ENCODE data around the gene DCAF5.
"Not testable (repeated sequence)": the region's sequence is repeated elsewhere in the genome, so short reads cannot be mapped to it uniquely, and the experiment has no call there.

Gene DCAF5

DNA sequence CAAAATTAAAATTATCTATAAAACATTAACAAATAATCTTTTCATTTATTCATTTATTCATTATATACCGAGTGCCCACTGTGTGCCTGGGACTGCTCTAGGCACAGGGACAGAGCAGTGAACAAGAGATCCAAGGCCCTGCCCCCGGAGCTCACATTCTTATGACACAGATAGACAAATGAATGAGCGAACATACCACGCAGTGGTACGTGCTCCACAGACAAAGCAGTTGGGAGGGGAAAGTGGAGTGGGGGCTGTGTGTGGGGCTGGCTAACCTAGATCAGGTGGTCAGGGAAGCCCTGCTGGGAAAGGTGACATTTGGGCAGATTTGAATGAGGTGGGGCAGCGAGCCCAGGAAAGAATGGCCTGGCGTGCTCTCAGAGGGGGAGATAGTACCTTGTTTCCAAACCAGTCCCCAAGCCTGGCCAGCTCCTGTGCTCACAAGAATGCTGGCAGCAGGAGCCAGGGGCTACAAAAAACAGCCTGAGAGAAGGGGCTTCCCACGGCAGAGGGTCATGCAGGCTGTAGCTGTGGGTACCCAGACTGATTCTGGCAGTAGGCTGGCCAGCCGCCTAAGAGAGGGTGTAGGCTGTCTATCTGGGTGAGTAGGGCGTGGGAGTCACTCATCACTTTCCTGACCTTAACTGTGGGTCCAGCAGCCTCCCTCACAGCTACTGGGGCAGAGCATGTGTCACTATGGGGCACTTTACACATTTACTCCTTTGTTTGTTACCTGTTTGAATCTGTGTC, 116.0 kb downstream of the DCAF5 start:
- Histone ChIP-seq H3K27me3 (ENCODE audit: insufficient read depth, low read length) (no peaks in the 10 kb centered on the region), H3K9me3 (ENCODE audit: insufficient read depth, low read depth, low read length) (no peaks in the 10 kb centered on the region), H3K27ac (ENCODE audit: low read length) (no peak overlapping the region), H3K9ac (ENCODE audit: low read depth, low read length) (no peak overlapping the region), H3K36me3 (ENCODE audit: insufficient read depth, low read depth, low read length) (no peaks in the 10 kb centered on the region), H3K4me3 (ENCODE audit: low read length) (no peak overlapping the region), H3K4me1 (ENCODE audit: insufficient read depth, low read length) (peaks cover 17% of the 10 kb centered on the region)

DNA sequence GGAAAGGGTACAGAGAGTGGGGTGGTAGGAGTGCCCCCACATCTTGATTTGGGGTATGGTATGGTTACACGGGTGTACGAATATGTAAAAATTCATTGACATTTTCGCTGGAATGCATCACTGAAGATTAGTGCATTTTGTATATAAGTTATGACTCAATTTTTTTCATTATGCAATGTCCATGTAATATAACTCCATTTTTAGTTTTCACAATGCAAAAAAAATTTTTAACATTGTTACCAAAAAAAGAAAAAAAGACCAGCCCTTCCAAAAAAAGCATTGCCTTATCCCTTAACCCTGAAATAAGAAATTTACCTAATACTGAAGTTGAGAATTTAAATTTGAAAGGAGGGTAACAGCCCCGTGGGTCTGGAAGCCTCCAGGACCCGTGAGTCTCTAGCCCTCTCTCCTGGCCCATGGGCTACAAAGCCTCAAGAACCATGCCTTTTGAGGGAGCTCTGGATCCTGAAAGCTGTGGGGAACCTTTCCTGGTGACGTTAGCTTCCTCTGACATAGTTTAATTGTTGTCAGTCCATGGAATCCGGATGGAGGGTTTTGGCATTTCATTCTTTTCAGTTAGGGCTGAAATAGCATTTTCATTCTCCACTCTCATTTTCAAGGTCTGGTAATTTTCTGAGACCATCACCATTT, 118.2 kb downstream of the DCAF5 start:
- Histone ChIP-seq H3K27ac (ENCODE audit: low read length) (no peak overlapping the region), H3K4me3 (ENCODE audit: low read length) (no peak overlapping the region), H3K36me3 (ENCODE audit: insufficient read depth, low read depth, low read length) (no peaks in the 10 kb centered on the region), H3K27me3 (ENCODE audit: insufficient read depth, low read length) (no peaks in the 10 kb centered on the region), H3K9ac (ENCODE audit: low read depth, low read length) (no peak overlapping the region), H3K9me3 (ENCODE audit: insufficient read depth, low read depth, low read length) (no peaks in the 10 kb centered on the region), H3K4me1 (ENCODE audit: insufficient read depth, low read length) (peaks cover 16% of the 10 kb centered on the region)

DNA sequence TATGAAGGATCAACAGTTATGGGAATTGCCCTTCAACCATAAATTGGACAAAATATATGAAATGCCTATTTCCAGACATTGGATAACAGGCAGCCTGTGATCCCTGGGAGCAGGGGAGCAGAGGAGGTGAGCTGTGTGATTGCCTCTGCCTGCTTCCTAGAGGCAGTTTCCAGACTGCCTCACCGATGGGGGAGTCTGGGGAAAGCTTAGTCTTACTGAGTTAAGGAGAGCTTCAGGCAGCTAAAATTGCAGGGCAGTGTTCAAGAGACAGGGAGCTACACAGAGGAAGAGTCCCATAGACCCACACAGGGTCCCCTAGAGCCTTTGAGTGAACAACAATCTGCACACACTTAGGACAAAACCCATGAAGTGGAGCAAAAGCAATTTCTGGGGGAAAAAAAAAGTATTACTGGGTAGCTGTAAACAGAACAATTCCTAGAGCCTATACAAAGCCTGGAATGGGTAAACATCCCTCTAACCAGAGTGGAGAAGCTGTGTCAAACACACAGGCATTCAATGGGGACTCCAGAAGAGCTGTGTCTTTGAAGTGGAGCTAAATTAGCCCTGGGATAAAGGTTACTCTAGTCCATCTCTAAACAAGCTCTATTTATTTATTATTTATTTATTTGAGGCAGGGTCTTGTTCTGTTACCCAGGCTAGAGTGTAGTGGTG, 125.5 kb downstream of the DCAF5 start:
- no peaks in the 10 kb centered on the region for H3K27me3 ChIP-seq (ENCODE audit: insufficient read depth, low read length)
- H3K36me3 ChIP-seq (ENCODE audit: insufficient read depth, low read depth, low read length) = no peaks in the 10 kb centered on the region
- H3K4me3 ChIP-seq (ENCODE audit: low read length) = no peak overlapping the region
- no peak overlapping the region for H3K9ac ChIP-seq (ENCODE audit: low read depth, low read length)
- H3K9me3 ChIP-seq (ENCODE audit: insufficient read depth, low read depth, low read length) = no peaks in the 10 kb centered on the region
- H3K27ac ChIP-seq (ENCODE audit: low read length) = no peak overlapping the region
- no peaks in the 10 kb centered on the region for H3K4me1 ChIP-seq (ENCODE audit: insufficient read depth, low read length)

DNA sequence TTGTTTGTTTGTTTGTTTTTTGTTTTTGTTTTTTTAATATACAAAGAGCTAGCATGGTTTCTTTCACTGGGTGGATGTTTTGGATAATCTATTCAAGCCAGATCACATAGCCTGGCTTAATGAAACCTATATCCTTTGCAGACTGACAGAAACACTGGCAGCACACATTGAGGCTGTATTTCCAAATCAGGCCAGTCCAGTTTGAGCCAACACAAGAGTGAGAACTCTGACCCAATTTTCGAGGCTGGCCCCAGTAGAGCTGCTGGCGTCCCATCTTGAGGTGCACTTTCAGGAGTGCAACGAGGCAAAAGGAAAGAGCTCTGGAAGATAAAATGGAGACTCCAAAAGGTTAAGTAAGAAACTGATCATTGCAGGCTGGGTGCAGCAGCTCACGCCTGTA, 129.9 kb downstream of the DCAF5 start:
- Histone ChIP-seq H3K27ac (ENCODE audit: low read length) (no peak overlapping the region), H3K9me3 (ENCODE audit: insufficient read depth, low read depth, low read length) (no peaks in the 10 kb centered on the region), H3K9ac (ENCODE audit: low read depth, low read length) (no peak overlapping the region), H3K36me3 (ENCODE audit: insufficient read depth, low read depth, low read length) (no peaks in the 10 kb centered on the region), H3K27me3 (ENCODE audit: insufficient read depth, low read length) (no peaks in the 10 kb centered on the region), H3K4me1 (ENCODE audit: insufficient read depth, low read length) (peaks cover 3% of the 10 kb centered on the region; the same call in 1 of the 2 replicates), H3K4me3 (ENCODE audit: low read length) (no peak overlapping the region)

DNA sequence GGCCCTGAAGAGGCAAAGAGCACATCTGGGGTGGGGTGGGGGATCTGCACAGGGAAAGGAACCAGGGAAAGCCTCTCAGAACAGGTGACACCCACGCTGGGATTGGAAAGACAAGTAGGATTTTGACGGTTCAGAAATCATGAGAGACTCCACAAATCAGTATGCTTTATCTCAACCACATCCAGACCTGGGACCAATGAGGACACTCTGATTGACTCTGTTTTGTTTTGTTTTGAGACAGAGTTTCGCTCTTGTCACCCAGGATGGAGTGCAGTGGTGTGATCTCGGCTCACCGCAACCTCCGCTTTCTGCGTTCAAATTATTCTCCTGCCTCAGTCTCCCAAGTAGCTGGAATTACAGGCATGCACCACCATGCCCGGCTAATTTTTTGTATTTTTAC, 130.8 kb downstream of the DCAF5 start:
- H3K4me1 ChIP-seq (ENCODE audit: insufficient read depth, low read length); H3K27ac ChIP-seq (ENCODE audit: low read length); H3K9ac ChIP-seq (ENCODE audit: low read depth, low read length); H3K4me3 ChIP-seq (ENCODE audit: low read length); H3K36me3 ChIP-seq (ENCODE audit: insufficient read depth, low read depth, low read length); H3K9me3 ChIP-seq (ENCODE audit: insufficient read depth, low read depth, low read length); H3K27me3 ChIP-seq (ENCODE audit: insufficient read depth, low read length): not testable (repeated sequence)

DNA sequence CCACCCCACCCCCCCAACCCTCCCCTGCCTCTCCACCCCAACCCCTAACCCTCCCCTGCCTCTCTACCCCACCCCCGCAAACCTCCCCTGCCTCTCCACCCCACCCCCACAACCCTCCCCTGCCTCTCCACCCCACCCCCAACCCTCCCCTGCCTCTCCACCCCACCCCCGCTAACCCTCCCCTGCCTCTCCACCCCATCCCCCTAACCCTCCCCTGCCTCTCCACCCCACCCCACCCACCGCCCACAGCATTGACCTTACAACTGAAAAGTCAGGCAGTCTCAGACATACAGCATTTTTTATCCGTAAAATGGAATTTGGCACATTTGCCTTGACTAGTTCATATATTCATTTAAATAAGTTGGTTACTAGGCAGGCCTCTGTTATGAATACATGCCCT, 135.2 kb downstream of the DCAF5 start:
- H3K4me1 ChIP-seq (ENCODE audit: insufficient read depth, low read length) = peaks cover 12% of the 10 kb centered on the region; the same call in 1 of the 2 replicates
- H3K9ac ChIP-seq (ENCODE audit: low read depth, low read length) = no peak overlapping the region
- no peak overlapping the region for H3K27ac ChIP-seq (ENCODE audit: low read length)
- no peaks in the 10 kb centered on the region for H3K9me3 ChIP-seq (ENCODE audit: insufficient read depth, low read depth, low read length)
- no peaks in the 10 kb centered on the region for H3K36me3 ChIP-seq (ENCODE audit: insufficient read depth, low read depth, low read length)
- H3K4me3 ChIP-seq (ENCODE audit: low read length) = no peak overlapping the region
- no peaks in the 10 kb centered on the region for H3K27me3 ChIP-seq (ENCODE audit: insufficient read depth, low read length)

DNA sequence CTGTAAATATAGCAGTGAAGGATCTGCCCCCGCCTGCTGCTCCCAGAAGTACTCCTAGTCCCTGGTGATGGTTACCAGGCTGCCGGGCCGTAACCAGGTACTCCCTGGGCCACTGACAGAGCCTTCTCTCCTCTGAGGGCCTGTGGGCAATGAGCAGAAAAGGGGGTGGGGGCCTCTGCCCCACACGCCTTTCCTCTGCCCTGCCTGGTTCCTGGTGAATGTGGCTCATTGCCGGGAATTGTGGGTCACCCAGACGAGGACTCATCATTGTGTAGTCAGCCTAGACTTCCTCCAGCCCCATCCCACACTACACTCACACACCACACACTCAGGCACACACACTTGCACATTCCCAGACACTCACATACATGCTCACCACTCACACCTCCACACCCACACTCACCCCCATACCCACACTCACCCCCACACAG, 138.1 kb downstream of the DCAF5 start:
- Histone ChIP-seq H3K27ac (ENCODE audit: low read length) (no peak overlapping the region), H3K27me3 (ENCODE audit: insufficient read depth, low read length) (no peaks in the 10 kb centered on the region), H3K9ac (ENCODE audit: low read depth, low read length) (0 out of 2 replicates have a peak overlapping the region, but pooled peaks have one; percentile 8), H3K4me3 (ENCODE audit: low read length) (no peak overlapping the region), H3K36me3 (ENCODE audit: insufficient read depth, low read depth, low read length) (no peaks in the 10 kb centered on the region), H3K9me3 (ENCODE audit: insufficient read depth, low read depth, low read length) (no peaks in the 10 kb centered on the region), H3K4me1 (ENCODE audit: insufficient read depth, low read length) (peaks cover 12% of the 10 kb centered on the region; the same call in 1 of the 2 replicates)

DNA sequence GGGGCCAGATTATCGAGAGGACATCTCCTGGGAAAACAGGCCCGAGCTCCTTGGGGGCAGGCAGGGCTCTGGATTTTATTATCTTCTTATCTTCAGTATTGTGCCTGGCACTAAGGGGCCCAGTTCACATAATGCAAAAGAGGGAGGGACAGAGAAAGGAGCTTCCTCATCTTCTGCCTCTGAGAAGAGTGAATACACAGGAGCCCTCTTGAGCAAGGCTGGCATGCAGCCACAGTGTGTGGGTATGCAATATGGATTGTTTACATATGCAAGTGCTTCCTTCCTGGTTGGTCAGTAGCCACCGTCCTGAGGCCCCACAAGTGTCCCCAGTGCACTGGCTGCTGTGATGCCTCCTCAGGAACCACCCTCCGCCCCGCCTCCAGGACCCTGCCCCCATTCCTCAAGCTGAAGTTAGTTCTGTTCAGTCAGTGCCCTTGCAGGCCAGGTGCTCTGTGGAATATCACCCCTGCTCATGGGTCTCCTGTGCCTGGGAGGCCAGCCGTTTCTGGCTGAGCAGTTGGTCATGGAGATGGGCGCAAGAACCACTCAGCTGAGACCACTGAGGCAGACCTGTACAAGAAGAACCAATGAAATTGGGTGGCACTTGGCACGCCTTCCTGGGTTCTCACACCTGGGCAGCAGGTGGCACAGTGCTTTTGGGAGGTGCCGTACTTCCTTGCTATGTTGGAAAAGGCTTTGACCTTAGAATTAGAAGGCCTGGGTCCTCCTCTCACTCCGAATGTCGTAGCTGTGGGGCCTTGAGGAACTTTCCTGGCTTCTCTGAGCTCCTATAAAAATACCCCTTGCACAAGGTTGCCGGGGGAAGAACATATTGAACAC, 138.8 kb downstream of the DCAF5 start:
- peaks cover 12% of the 10 kb centered on the region; the same call in 1 of the 2 replicates for H3K4me1 ChIP-seq (ENCODE audit: insufficient read depth, low read length)
- no peaks in the 10 kb centered on the region for H3K9me3 ChIP-seq (ENCODE audit: insufficient read depth, low read depth, low read length)
- H3K9ac ChIP-seq (ENCODE audit: low read depth, low read length) = 0 out of 2 replicates have a peak overlapping the region, but pooled peaks have one; percentile 8
- H3K27me3 ChIP-seq (ENCODE audit: insufficient read depth, low read length) = no peaks in the 10 kb centered on the region
- H3K4me3 ChIP-seq (ENCODE audit: low read length) = no peak overlapping the region
- H3K27ac ChIP-seq (ENCODE audit: low read length) = no peak overlapping the region
- no peaks in the 10 kb centered on the region for H3K36me3 ChIP-seq (ENCODE audit: insufficient read depth, low read depth, low read length)

DNA sequence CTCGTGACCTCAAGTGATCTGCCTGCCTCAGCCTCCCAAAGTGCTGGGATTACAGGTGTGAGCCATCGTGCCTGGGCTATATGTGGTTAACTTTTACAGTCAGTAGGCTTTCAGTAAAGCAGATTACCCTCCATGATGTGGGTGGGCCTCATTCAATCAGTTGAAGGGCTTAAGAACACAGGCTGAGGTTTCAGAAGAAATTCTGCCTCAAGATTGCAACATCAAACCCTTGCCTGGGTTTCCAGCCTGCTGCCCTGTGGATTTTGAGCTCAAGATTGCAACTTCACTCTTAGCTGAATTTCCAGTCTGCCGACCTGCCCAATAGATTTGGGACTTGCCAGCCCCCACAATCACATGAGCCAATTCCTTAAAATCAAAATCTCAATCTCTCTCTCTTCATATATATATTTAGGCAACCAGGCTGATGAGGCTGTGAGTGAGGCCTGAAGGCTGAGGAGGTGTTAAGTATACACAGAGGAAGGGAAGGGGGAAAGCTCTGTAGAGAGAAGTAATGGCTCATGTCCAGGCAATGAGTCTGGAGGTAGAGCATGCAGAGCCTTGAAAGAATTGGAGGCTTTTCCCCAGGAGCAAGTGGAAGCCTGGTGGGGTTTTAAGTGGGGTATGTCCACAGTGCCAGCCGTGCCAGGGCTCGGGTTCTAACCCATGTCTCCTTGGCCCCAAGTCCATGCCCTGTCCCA, 140.5 kb downstream of the DCAF5 start:
- Histone ChIP-seq H3K9ac (ENCODE audit: low read depth, low read length) (no peak overlapping the region), H3K27ac (ENCODE audit: low read length) (no peak overlapping the region), H3K4me1 (ENCODE audit: insufficient read depth, low read length) (peaks cover 6% of the 10 kb centered on the region; the same call in 1 of the 2 replicates), H3K36me3 (ENCODE audit: insufficient read depth, low read depth, low read length) (no peaks in the 10 kb centered on the region), H3K27me3 (ENCODE audit: insufficient read depth, low read length) (no peaks in the 10 kb centered on the region), H3K4me3 (ENCODE audit: low read length) (no peak overlapping the region), H3K9me3 (ENCODE audit: insufficient read depth, low read depth, low read length) (no peaks in the 10 kb centered on the region)

DNA sequence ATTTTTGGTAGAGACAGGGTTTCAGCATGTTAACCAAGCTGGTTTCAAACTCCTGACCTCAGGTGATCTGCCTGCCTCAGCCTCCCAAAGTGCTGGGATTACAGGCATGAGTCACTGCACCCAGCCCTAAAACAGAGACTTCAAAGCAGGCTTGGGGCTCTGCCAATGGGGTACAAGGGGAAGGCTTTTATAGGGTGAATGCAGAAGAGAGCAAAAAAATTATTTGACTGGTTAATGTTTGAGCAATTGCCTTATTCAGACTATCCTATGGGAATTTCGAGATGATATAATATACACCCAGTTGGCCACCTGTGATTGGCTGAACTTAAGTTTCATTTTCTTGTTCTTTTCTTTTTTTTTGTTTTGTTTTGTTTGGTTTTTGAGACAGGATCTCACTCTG, 142.3 kb downstream of the DCAF5 start:
- no peak overlapping the region for H3K9ac ChIP-seq (ENCODE audit: low read depth, low read length)
- H3K4me3 ChIP-seq (ENCODE audit: low read length) = no peak overlapping the region
- H3K9me3 ChIP-seq (ENCODE audit: insufficient read depth, low read depth, low read length) = no peaks in the 10 kb centered on the region
- peaks cover 7% of the 10 kb centered on the region for H3K4me1 ChIP-seq (ENCODE audit: insufficient read depth, low read length)
- H3K27me3 ChIP-seq (ENCODE audit: insufficient read depth, low read length) = no peaks in the 10 kb centered on the region
- no peaks in the 10 kb centered on the region for H3K36me3 ChIP-seq (ENCODE audit: insufficient read depth, low read depth, low read length)
- H3K27ac ChIP-seq (ENCODE audit: low read length) = no peak overlapping the region

DNA sequence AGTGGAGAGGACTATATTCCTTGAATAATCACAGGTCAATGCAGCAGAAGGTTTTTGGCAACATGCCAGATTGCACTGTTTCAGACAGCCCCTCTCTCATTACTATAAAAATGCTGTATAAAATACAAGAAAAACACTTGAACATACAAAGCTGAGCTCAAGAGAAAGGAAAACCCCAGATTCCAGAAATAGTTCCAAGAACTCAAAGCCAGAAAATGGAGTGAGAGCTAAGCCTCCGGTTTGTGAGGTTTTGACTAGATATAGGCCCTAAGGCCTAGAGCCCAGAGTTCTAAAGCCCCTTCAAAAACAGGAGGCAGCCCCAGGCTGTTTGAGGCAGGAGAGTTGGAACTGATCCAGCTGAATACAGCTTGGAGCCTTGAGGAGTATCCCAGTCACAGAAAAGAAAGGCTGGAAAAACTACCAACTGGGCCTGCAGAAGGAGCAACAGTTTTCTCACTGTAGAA, 144.5 kb downstream of the DCAF5 start:
- Histone ChIP-seq H3K9me3 (ENCODE audit: insufficient read depth, low read depth, low read length) (no peaks in the 10 kb centered on the region), H3K4me3 (ENCODE audit: low read length) (no peak overlapping the region), H3K27ac (ENCODE audit: low read length) (no peak overlapping the region), H3K4me1 (ENCODE audit: insufficient read depth, low read length) (peaks cover 11% of the 10 kb centered on the region), H3K9ac (ENCODE audit: low read depth, low read length) (no peak overlapping the region), H3K36me3 (ENCODE audit: insufficient read depth, low read depth, low read length) (no peaks in the 10 kb centered on the region), H3K27me3 (ENCODE audit: insufficient read depth, low read length) (no peaks in the 10 kb centered on the region)

All from iPS-20b (cell line).